D341Med (cell line): ENCODE data around the gene F5.

ENCODE experiments used
- DNase-seq: peaks from one replicate; pipeline ENCODE4 v3.0.0; 2012; ENCODE audit warnings: low spot score

F5 gene

GRCh38 chr1:169478094-169478672, 108.1 kb downstream of the F5 start:
- DNase-seq = no peak

- DNase-seq = peak; percentile 42
Measured at GRCh38 chr1:169475806-169476387, 110.4 kb downstream of the F5 start.

- DNase-seq = no peak
Measured at GRCh38 chr1:169474302-169474995, 111.8 kb downstream of the F5 start.

- no peak for DNase-seq
Measured at GRCh38 chr1:169473347-169473746, 112.9 kb downstream of the F5 start.

GRCh38 chr1:169472738-169473137, 113.5 kb downstream of the F5 start:
- DNase-seq = no peak

GRCh38 chr1:169468982-169469381, 117.3 kb downstream of the F5 start:
- no peak for DNase-seq

GRCh38 chr1:169466259-169467230, 119.7 kb downstream of the F5 start:
- peak; percentile 43 for DNase-seq

- no peak for DNase-seq
Measured at GRCh38 chr1:169465281-169465680, 121.0 kb downstream of the F5 start.
